Activated CD8-positive, alpha-beta T cell treated with anti-CD3 and anti-CD28 coated beads, Interleukin-2, amount 10 ng/mL, durations not matched to agents 7 days and 5 days (primary cell): Measurements from ENCODE around the gene PPBP. TPM values are rescaled to one million over a fixed set of nuclear protein-coding genes. Genes with fewer than 3 reads are reported as not detected.

ENCODE experiments used
- ATAC-seq: fragments of 150-1000 bp; cut with Tn5 transposase; one replicate; pipeline ENCODE4 v1.10.0; 2021; ENCODE audit warnings: moderate library complexity
- CTCF ChIA-PET: fragments of 350-600 bp; sonication (Branson Sonifier 250); formaldehyde crosslinking; loops from one replicate; lab custom pipeline; 2021; ENCODE audit warnings: antibody characterized with exemption; lab: Charles Lee
- POLR2A ChIA-PET: fragments of 350-600 bp; sonication (Branson Sonifier 250); formaldehyde crosslinking; loops from one replicate; lab custom pipeline; 2021; ENCODE audit warnings: antibody characterized with exemption; lab: Charles Lee
- DNase-seq: peaks from one replicate; pipeline ENCODE4 v3.0.0-alpha.2; 2020
- H3K27ac Mint-ChIP-seq: one replicate; pipeline ENCODE4 v1.8.0; 2021; ENCODE audit warnings: mild to moderate bottlenecking, mixed read lengths
- H3K27me3 Mint-ChIP-seq: one replicate; pipeline ENCODE4 v1.8.0; 2021; ENCODE audit warnings: low read depth, mixed read lengths
- H3K36me3 Mint-ChIP-seq: one replicate; pipeline ENCODE4 v1.8.0; 2021; ENCODE audit warnings: low read depth, mixed read lengths
- H3K4me1 Mint-ChIP-seq: one replicate; pipeline ENCODE4 v1.8.0; 2021; ENCODE audit warnings: low read depth, mixed read lengths
- H3K4me3 Mint-ChIP-seq: one replicate; pipeline ENCODE4 v1.8.0; 2021; ENCODE audit warnings: mild to moderate bottlenecking, mixed read lengths
- H3K9me3 Mint-ChIP-seq: one replicate; pipeline ENCODE4 v1.8.0; 2022; ENCODE audit warnings: mixed read lengths; ENCODE audit not compliant: insufficient read depth
- total RNA-seq, 2 experiments: library from RNA; stranded (reverse); gene quantifications; one replicate each; pipeline ENCODE4 v1.2.3, GENCODE V29; 2021

PPBP gene
- total RNA-seq, 2 experiments from 2014 or later = not detected

DNA sequence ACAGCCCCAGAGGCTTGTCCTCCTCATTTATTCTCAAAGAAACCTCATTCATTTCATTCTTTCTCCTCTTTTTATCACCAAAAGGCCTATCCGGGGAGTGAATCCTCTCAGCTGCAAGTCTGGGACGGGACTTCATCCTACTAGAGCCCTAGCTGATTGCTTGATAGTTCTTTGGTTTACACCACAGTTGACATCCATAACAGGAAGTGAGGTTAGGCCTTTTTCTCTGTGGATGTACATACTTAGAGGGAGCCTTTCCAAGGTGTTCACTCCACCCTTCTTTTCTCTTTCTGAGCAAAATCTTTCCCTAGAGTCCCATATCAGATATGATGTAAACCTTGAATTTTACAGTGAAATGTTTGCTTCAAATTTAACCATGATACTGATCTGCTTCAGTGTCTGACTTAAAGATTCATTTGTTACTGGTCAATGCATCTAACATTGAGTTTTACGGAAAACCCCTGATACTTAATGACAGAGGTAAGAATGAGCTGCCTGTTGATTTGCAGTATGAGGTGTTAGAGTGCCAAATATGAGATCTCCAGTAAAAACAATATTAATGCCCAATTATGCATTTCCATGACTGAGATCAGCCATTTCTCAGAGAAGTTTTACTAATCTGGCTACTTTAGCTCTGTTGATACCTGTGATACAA lies 27.3 kb upstream of the PPBP start:
- no peak overlapping the region for H3K4me3 Mint-ChIP-seq
- ATAC-seq (no peak), DNase-seq (no peak)
- H3K36me3 Mint-ChIP-seq = no peaks in the 10 kb centered on the region
- no peak overlapping the region for H3K27ac Mint-ChIP-seq
- peaks cover 25% of the 10 kb centered on the region for H3K4me1 Mint-ChIP-seq
- CTCF ChIA-PET = interaction anchor here (1.3 to 2.2 kb wide), 2 partner anchors 22 to 119 kb away, joined by 3 to 4 read pairs; no protein-coding TSS in a partner anchor
- POLR2A ChIA-PET = no interaction called here
- H3K27me3 Mint-ChIP-seq = no peaks in the 10 kb centered on the region
- no peaks in the 10 kb centered on the region for H3K9me3 Mint-ChIP-seq

DNA sequence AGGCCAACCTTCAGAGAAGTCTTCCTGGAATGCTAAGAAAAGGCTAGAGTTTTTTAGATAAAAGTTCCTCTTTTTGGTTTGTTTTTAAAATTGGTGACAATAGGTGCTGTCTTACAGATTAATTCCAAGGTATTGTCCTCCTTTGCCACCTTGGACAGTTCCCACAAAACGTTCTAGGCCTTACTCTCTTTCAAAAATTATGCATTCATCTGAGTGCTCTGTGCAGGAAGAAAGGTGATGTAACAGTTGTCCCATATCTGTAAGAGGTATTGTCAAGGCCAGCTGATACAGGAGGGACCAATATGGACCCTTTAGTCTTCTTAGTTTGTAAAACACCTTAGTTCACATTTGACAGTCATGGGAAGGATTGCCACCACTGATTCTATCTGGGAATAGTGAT lies 26.3 kb upstream of the PPBP start:
- Mint-ChIP-seq H3K27me3 (no peaks in the 10 kb centered on the region), H3K9me3 (no peaks in the 10 kb centered on the region), H3K36me3 (no peaks in the 10 kb centered on the region), H3K4me3 (no peak overlapping the region), H3K4me1 (peaks cover 25% of the 10 kb centered on the region), H3K27ac (no peak overlapping the region)
- DNase-seq (no peak), ATAC-seq (no peak)
- ChIA-PET POLR2A (no interaction called here), CTCF (interaction anchor here (2.2 kb wide), 1 partner anchor 120 kb away, joined by 4 read pairs; no protein-coding TSS in a partner anchor)

DNA sequence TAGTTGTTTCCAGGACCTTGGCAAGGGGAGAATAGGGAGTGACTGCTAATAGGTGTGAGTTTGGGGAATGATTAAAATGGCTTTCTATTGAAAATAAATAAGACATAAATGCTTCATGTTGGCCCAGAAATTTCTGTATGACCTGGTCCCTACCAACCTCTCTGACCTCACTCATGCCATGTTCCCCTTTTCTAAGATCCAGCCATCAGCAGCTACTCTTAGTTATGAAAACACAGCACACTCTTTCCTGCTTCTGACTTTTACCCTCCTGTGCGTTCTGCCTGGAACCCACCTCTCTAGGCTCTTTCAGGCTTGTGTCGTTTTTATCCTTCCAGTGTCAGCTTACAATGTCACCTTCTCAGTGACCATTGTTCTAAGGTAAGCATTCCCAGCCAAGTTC lies 25.3 kb upstream of the PPBP start:
- ChIA-PET POLR2A (no interaction called here), CTCF (no interaction called here)
- Mint-ChIP-seq H3K4me3 (no peak overlapping the region), H3K27ac (no peak overlapping the region), H3K4me1 (peaks cover 21% of the 10 kb centered on the region), H3K9me3 (no peaks in the 10 kb centered on the region), H3K27me3 (no peaks in the 10 kb centered on the region), H3K36me3 (no peaks in the 10 kb centered on the region)
- ATAC-seq (no peak), DNase-seq (no peak)

DNA sequence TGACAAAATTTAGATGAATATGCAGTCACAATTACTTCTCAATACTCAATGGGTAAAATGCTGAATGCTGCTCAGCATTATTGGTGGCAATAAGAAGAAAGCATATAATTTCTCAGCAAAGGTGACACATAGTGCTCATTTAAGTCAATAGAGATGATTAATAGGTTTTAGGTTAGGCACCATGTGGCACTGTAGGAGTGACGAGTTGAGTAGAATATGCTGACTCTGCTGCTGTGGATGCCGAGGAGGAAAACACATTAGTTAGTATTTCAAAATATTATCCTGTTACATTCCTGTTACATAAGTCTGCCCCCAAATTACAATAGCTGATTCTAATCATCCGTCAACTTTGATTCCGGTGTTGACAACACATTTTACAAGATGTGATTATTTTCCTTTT lies 24.1 kb upstream of the PPBP start:
- no peak for DNase-seq
- ChIA-PET CTCF (no interaction called here), POLR2A (no interaction called here)
- H3K27me3 Mint-ChIP-seq = no peaks in the 10 kb centered on the region
- H3K27ac Mint-ChIP-seq = no peak overlapping the region
- H3K4me1 Mint-ChIP-seq = peaks cover 21% of the 10 kb centered on the region
- H3K36me3 Mint-ChIP-seq = no peaks in the 10 kb centered on the region
- no peak overlapping the region for H3K4me3 Mint-ChIP-seq
- ATAC-seq = no peak
- no peaks in the 10 kb centered on the region for H3K9me3 Mint-ChIP-seq

DNA sequence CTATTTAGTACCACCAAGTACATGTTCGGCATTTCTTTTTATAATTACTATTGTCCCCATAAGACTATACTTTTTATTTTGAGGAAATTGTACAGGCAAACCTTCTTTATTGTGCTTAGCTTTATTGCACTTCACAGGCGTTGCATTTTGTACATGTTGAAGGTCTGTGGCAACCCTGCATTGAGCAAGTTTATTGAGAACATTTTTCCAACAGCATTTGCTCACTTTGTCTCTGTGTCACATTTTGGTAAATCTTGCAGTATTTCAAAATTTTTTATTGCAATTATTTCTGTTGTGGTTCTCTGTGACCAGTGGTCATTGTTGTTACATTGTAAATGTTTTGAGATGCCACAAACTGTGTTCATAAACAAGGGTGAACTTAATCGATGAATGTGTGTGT lies 21.3 kb upstream of the PPBP start:
- ATAC-seq (no peak), DNase-seq (no peak)
- no peaks in the 10 kb centered on the region for H3K27me3 Mint-ChIP-seq
- H3K9me3 Mint-ChIP-seq = no peaks in the 10 kb centered on the region
- no peak overlapping the region for H3K27ac Mint-ChIP-seq
- H3K36me3 Mint-ChIP-seq = no peaks in the 10 kb centered on the region
- no peaks in the 10 kb centered on the region for H3K4me1 Mint-ChIP-seq
- ChIA-PET CTCF (no interaction called here), POLR2A (interaction anchor here (0.7 kb wide), 1 partner anchor 155 kb away, joined by 3 read pairs; no protein-coding TSS in a partner anchor)
- H3K4me3 Mint-ChIP-seq = no peak overlapping the region

DNA sequence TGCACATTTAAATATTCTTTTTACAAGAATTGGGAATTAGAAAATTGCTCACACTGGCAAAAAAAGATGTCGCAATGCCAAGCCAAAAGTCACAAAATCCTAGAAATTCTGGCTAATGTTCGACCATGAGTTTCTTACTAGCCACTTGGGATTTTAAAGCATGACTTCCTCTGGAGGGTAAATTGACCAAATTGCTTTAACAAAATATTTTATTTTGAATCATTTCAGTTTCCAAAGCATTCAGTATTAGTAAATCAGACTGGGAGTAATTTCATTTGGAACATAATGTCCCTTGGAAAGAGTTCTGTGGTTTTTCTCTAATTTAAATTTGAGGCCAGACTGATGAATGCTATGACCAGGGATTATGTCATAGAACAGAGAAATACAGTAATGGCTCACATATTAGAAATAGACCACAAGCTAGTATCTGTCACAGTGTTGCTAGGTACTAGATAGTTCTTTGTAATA lies 18.1 kb upstream of the PPBP start:
- POLR2A ChIA-PET = no interaction called here
- DNase-seq = no peak
- no peak overlapping the region for H3K27ac Mint-ChIP-seq
- no peak for ATAC-seq
- no peaks in the 10 kb centered on the region for H3K36me3 Mint-ChIP-seq
- H3K9me3 Mint-ChIP-seq = no peaks in the 10 kb centered on the region
- H3K4me1 Mint-ChIP-seq = no peaks in the 10 kb centered on the region
- no peak overlapping the region for H3K4me3 Mint-ChIP-seq
- no peaks in the 10 kb centered on the region for H3K27me3 Mint-ChIP-seq
- CTCF ChIA-PET = no interaction called here

DNA sequence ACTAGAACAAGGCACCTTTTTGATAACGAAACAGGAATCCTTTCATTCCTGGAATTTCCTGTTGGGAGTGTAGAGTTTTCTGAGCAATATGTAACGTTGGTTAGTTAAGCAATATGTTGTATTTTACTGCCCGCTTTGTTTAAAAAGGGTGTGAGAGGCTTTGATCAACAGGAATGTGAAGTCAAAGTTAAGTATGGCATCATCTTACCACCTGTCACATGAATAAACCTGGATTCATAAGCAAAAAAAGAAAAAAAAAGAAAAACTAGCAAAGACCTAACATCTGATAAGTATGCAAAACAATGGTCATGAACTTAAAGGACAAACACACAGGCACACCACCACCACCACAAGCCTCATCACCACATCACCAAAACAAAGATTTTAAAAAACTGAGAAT lies 17.5 kb upstream of the PPBP start:
- Mint-ChIP-seq H3K9me3 (no peaks in the 10 kb centered on the region), H3K36me3 (no peaks in the 10 kb centered on the region), H3K27me3 (no peaks in the 10 kb centered on the region), H3K4me3 (no peak overlapping the region), H3K27ac (no peak overlapping the region), H3K4me1 (no peaks in the 10 kb centered on the region)
- ChIA-PET POLR2A (no interaction called here), CTCF (no interaction called here)
- no peak for ATAC-seq
- DNase-seq = no peak

DNA sequence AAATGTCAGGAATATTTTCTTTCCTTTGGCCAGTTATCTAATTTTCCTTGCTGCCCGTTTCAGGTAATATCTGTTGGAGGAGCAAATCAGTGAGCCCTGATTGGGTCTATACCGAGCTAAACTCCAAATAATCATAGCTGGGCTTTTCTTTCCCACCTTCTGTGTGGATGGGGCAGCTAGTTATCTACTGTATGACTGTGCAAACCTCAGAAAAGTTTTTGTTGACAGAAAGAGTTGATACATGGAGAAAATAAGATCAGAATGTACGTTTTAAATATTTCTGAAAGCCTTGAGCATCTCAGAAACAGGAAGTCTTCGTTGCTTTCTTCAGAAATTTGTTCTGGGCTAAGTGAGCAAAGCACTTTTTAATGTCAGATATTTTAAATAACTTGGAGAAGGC lies 16.7 kb upstream of the PPBP start:
- no peak for DNase-seq
- Mint-ChIP-seq H3K4me3 (no peak overlapping the region), H3K36me3 (no peaks in the 10 kb centered on the region), H3K4me1 (no peaks in the 10 kb centered on the region), H3K27me3 (no peaks in the 10 kb centered on the region), H3K27ac (no peak overlapping the region), H3K9me3 (no peaks in the 10 kb centered on the region)
- ChIA-PET POLR2A (no interaction called here), CTCF (no interaction called here)
- ATAC-seq = no peak

DNA sequence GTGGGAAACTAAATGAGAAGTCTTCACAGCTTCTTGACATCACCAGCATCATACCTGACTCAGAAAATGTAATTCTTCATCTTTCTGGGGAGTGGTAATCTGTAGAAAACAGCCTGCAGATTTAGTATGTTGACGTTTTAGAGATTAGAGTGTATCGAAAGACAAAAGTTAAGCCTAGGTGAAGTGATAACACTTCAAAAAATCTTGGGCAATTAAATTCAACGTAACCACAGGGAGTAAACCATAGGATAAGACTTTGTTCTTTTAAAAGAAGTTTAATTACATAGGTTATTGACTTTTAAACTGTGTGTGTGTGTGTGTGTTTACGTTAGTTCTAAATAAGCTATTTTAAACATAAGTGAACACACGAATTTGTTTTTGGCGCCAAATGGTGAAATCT lies 12.3 kb upstream of the PPBP start:
- no peak overlapping the region for H3K4me3 Mint-ChIP-seq
- DNase-seq (no peak), ATAC-seq (no peak)
- H3K4me1 Mint-ChIP-seq = peaks cover 1% of the 10 kb centered on the region
- CTCF ChIA-PET = no interaction called here
- H3K27me3 Mint-ChIP-seq = peaks cover 9% of the 10 kb centered on the region
- POLR2A ChIA-PET = no interaction called here
- H3K9me3 Mint-ChIP-seq = no peaks in the 10 kb centered on the region
- no peak overlapping the region for H3K27ac Mint-ChIP-seq
- no peaks in the 10 kb centered on the region for H3K36me3 Mint-ChIP-seq

DNA sequence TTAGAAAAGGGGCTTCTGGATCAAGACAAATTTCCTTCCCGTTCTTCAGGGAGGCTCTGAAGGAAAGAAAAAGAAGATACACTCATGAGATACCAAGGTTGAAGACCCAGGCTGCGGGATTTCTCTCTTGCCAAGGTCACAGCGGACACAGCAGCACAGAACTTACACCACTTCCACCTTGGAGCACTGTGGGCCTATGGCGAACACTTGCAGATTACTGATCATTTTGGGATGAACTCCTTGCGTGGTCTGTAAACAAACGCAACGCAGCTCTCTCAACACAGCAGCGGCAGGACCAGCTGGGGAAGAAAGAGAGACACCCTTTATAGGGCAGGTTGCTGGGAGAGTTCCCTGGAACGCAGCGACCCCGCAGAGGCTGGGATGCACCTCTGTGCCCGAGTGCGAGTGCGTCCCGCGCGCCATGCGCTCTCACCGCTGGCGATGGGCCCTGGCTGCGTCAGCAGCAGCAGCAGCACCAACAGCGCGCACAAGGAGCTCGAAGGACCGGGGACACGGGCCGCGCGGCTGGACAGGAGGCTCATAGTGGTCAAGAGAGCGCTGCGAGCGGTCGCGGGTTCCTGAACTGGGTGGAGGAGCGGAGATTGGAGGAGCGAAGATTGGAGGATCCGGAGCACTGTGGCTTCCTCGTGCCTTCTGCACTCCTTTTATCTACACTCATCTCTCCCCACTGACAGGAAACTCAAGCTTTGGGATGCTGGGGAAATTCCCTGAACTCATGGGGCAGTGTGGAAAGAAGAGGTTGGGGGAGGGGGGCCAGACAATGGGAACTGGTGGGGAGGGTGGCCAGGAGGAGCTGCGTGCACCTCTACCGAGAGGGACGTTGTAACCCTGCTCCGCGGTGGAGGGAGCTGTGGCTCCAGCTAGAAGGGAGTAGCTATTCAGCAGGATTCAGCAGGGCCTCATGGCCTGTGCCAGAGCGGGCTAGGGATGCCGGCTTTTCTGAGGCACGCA lies 10.3 kb upstream of the PPBP start, which contains the start of gene CXCL5:
Gene CXCL5, minus strand, starts transcription at position 638 of the 972 bp plus-strand sequence. Its CDS starts 96 bp downstream, at position 542.
- H3K36me3 Mint-ChIP-seq = no peaks in the 10 kb centered on the region
- DNase-seq (no peak), ATAC-seq (no peak)
- ChIA-PET CTCF (interaction anchor here (1.2 kb wide), 1 partner anchor 41 kb away, joined by 3 read pairs; no protein-coding TSS in a partner anchor), POLR2A (no interaction called here)
- peaks cover 9% of the 10 kb centered on the region for H3K27me3 Mint-ChIP-seq
- no peaks in the 10 kb centered on the region for H3K9me3 Mint-ChIP-seq
- no peak within 1 kb of the TSS for H3K4me3 Mint-ChIP-seq
- no peak within 1 kb of the TSS for H3K27ac Mint-ChIP-seq
- H3K4me1 Mint-ChIP-seq = peaks cover 1% of the 10 kb centered on the region

DNA sequence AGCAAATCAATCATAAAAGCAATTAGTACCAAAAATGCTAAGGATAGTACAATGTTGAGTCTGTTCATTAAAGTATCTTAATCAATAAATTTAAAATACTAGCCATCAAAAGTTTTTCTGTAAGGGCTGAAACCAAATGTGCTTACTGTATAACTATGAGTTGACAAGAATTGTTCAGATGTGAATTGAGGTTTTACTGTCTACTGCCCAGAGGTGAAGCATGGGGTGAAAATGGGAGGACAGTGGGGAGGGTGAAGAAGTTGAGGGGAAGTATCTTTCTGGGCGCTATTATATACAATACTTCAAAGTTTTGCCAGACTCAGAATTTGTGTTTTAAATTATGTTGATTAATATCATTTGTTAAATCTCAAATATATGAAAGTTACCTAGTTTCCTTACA lies 4.1 kb upstream of the PPBP start:
- POLR2A ChIA-PET = no interaction called here
- Mint-ChIP-seq H3K36me3 (no peaks in the 10 kb centered on the region), H3K4me1 (no peaks in the 10 kb centered on the region), H3K27ac (no peak overlapping the region), H3K27me3 (peaks cover 2% of the 10 kb centered on the region), H3K9me3 (no peaks in the 10 kb centered on the region), H3K4me3 (no peak overlapping the region)
- DNase-seq (no peak), ATAC-seq (no peak)
- CTCF ChIA-PET = no interaction called here

DNA sequence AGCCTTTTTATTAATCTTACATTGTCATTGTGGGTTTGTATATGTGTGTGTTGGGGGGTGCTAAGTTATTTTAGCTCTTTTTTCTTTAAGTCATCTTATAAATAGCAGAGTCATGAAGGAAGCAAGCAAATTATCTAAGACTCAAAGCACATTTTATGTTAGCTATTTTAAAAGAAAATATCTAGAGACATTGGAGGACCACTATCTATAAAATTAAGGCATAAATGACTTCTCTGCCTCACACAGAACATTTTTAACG lies 3.7 kb upstream of the PPBP start:
- H3K4me1 Mint-ChIP-seq = no peaks in the 10 kb centered on the region
- H3K27me3 Mint-ChIP-seq = peaks cover 2% of the 10 kb centered on the region
- POLR2A ChIA-PET = no interaction called here
- no peaks in the 10 kb centered on the region for H3K36me3 Mint-ChIP-seq
- CTCF ChIA-PET = no interaction called here
- no peak overlapping the region for H3K27ac Mint-ChIP-seq
- no peak overlapping the region for H3K4me3 Mint-ChIP-seq
- DNase-seq (no peak), ATAC-seq (no peak)
- no peaks in the 10 kb centered on the region for H3K9me3 Mint-ChIP-seq
